ENCODE results near the gene MRPS9.

DNA sequence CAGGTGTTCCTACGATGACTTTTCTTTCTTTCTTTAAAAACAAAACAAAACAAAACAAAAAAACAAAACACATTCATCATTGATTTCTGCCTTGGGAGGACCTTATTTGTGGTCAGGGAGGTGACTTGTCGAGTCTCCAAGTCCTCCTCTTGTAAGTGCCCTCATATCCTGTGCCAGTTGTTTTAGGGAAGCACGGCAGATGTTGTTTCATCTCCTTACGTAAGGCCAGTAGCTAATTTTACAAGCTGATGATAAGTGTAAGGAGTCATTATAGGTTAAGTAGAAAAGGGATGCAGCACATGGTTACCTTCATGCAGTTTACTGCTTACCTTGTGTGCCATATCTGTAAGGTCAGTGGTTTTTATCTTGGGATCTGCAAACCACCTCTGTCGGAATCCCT is 52.2 kb downstream of the MRPS9 start:
- TF ChIP-seq, protein P1, sequence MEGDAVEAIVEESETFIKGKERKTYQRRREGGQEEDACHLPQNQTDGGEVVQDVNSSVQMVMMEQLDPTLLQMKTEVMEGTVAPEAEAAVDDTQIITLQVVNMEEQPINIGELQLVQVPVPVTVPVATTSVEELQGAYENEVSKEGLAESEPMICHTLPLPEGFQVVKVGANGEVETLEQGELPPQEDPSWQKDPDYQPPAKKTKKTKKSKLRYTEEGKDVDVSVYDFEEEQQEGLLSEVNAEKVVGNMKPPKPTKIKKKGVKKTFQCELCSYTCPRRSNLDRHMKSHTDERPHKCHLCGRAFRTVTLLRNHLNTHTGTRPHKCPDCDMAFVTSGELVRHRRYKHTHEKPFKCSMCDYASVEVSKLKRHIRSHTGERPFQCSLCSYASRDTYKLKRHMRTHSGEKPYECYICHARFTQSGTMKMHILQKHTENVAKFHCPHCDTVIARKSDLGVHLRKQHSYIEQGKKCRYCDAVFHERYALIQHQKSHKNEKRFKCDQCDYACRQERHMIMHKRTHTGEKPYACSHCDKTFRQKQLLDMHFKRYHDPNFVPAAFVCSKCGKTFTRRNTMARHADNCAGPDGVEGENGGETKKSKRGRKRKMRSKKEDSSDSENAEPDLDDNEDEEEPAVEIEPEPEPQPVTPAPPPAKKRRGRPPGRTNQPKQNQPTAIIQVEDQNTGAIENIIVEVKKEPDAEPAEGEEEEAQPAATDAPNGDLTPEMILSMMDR (IDR thresholded peaks at IDR 0.05): no peak
- TF ChIP-seq POLR2A (IDR thresholded peaks at IDR 0.05): no peak

Measured in right lobe of liver (tissue), 4 donors.